H1 (cell line): ENCODE data around the gene FAR2. TPM values are rescaled to one million over a fixed set of nuclear protein-coding genes. Genes with fewer than 3 reads are reported as not detected.

Experiments
- ATF3 ChIP-seq: IDR thresholded peaks from 2 replicates; pipeline ENCODE4 v1.6.1; 2011; ENCODE audit warnings: low read depth, mild to moderate bottlenecking, low read length; ENCODE audit not compliant: insufficient read depth
- EP300 ChIP-seq, 2 experiments: IDR thresholded peaks; 1 replicate in 1 of 2; 2 replicates in 1 of 2; pipeline ENCODE4 v1.6.1; 2011 to 2012; ENCODE audit warnings: low read depth in 2 of 2, low read length in 2 of 2, mild to moderate bottlenecking in 2 of 2, borderline replicate concordance in 1 of 2, inconsistent platforms in 1 of 2, moderate library complexity in 1 of 2
- KDM4A ChIP-seq: IDR thresholded peaks from one replicate; pipeline ENCODE4 v1.7.1; 2012; ENCODE audit warnings: low read depth, mild to moderate bottlenecking, moderate library complexity, low read length, inconsistent platforms; ENCODE audit not compliant: severe bottlenecking
- TEAD4 ChIP-seq: IDR thresholded peaks from 2 replicates; pipeline ENCODE4 v1.6.1; 2012; ENCODE audit warnings: low read depth, low read length, inconsistent platforms, mixed read lengths
- polyA plus RNA-seq, 7 experiments: library from polyadenylated mRNA; depleted of rRNA in 3 of 7; stranded (reverse) in 5 of 7; unstranded in 2 of 7; fragments of >200 nt in 5 of 7; fragments of 200-250 nt in 2 of 7; gene quantifications; 1 replicate in 5 of 7; 2 replicates in 1 of 7; 4 replicates in 1 of 7; pipeline versions ENCODE4 v1.2.1 to v1.2.3, GENCODE V29; 2011 to 2013; ENCODE audit warnings: missing spikeins in 2 of 7, mixed read lengths in 2 of 7
- total RNA-seq: library from RNA; stranded (reverse); fragmentation: NEBNext Ultra II Directional; extraction: Animal tissue kit (Norgen Biotek cat#: 25700); gene quantifications from 2 replicates; pipeline ENCODE4 v1.2.1, GENCODE V29; 2021

FAR2 gene
- total and polyA plus RNA-seq, 2 of the 8 experiments (the other 6 are each of a cell fraction or from before 2014, with no cell fraction given), result 24.0 to 24.1 TPM

- no peak for TF ChIP-seq EP300 (IDR thresholded peaks at IDR 0.05; ENCODE audit: borderline replicate concordance in 1 of 2, low read depth in 2 of 2, low read length in 2 of 2)
- no peak for TF ChIP-seq KDM4A
- TF ChIP-seq TEAD4, result no peak
- no peak for TF ChIP-seq ATF3
Observed at GRCh38 chr12:29146196-29146595, 2.9 kb upstream of the FAR2 start (continued).
